Stomach (tissue), 4 donors: ENCODE data around the gene TMEM203.

Experiments used
- EP300 ChIP-seq: sonication (generic); formaldehyde crosslinking; IDR thresholded peaks from one replicate; pipeline ENCODE4 v1.6.1; 2017; ENCODE audit warnings: antibody characterized with exemption
- POLR2A ChIP-seq, 4 donors: fragments of 450-650 bp; IDR thresholded peaks; one replicate each; pipeline ENCODE4 v1.6.1; 2016; ENCODE audit warnings: antibody characterized with exemption in 4 of 4, control low read depth in 2 of 4, mild to moderate bottlenecking in 1 of 4, moderate library complexity in 1 of 4
- POLR2AphosphoS5 ChIP-seq, 3 donors: sonication (generic); formaldehyde crosslinking; IDR thresholded peaks; one replicate each; pipeline ENCODE4 v1.6.1; 2016; ENCODE audit warnings: antibody characterized with exemption in 3 of 3
- TF ChIP-seq, protein P1 (sequence below), 7 experiments: fragments of 450-650 bp in 4 of 7; fragments of 200-600 bp in 3 of 7; sonication (generic) in 3 of 7; IDR thresholded peaks; one replicate each; pipeline ENCODE4 v1.5.1; 2016 to 2019; ENCODE audit warnings: antibody characterized with exemption in 7 of 7, control low read depth in 2 of 7, mild to moderate bottlenecking in 1 of 7

DNA sequence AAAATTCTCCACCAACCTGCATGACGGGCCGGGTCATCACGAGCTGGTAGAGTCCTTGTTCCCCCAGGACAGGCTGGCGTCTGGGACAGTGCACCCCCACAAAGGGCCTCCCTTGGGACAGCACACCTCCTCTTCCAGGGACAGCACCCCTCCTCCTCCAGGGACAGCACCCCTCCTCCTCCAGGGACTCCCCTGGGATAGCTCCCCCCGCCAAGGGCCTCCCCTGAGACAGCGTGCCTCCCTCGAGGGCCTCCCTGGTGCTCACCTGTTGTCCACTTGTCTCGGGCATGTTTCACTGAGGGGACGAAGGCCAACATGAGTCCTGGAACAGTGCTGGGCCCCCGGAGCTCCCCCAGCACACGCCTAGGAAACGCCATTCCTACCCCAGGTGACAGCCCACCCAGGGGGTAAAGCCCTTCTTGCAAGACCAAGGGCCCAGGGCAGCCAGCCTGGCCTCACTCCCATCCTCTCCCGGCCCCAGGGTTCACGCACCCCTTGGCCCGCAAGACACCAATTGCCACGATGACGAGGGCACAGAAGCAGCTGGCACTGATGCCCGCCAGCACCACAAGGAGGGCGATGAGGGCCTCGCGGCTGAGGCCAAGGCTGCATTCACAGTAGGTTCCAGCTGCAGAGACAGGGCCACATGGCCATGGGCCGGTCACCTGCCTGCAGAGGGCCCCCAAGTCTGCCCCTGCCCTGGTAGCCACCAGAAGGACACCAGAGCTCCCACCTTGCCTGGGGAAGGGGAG lies 34.1 kb downstream of the TMEM203 start:
- TF ChIP-seq, protein P1, sequence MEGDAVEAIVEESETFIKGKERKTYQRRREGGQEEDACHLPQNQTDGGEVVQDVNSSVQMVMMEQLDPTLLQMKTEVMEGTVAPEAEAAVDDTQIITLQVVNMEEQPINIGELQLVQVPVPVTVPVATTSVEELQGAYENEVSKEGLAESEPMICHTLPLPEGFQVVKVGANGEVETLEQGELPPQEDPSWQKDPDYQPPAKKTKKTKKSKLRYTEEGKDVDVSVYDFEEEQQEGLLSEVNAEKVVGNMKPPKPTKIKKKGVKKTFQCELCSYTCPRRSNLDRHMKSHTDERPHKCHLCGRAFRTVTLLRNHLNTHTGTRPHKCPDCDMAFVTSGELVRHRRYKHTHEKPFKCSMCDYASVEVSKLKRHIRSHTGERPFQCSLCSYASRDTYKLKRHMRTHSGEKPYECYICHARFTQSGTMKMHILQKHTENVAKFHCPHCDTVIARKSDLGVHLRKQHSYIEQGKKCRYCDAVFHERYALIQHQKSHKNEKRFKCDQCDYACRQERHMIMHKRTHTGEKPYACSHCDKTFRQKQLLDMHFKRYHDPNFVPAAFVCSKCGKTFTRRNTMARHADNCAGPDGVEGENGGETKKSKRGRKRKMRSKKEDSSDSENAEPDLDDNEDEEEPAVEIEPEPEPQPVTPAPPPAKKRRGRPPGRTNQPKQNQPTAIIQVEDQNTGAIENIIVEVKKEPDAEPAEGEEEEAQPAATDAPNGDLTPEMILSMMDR (IDR thresholded peaks at IDR 0.05), result no peak
- TF ChIP-seq POLR2AphosphoS5 (IDR thresholded peaks at IDR 0.05), result no peak
- no peak for TF ChIP-seq EP300
- no peak for TF ChIP-seq POLR2A (IDR thresholded peaks at IDR 0.05)
